NCI-H345 (cell line): ENCODE data around the gene GPR55.
"Not testable (repeated sequence)": the region's sequence is repeated elsewhere in the genome, so short reads cannot be mapped to it uniquely, and the experiment has no call there.

Experiments used
- DNase-seq: peaks from one replicate; lab custom pipeline; 2025; lab: John Stamatoyannopoulos, UW

The GPR55 gene

GRCh38 chr2:230950874-230951339, 25.9 kb upstream of the GPR55 start:
- DNase-seq = no peak

DNA sequence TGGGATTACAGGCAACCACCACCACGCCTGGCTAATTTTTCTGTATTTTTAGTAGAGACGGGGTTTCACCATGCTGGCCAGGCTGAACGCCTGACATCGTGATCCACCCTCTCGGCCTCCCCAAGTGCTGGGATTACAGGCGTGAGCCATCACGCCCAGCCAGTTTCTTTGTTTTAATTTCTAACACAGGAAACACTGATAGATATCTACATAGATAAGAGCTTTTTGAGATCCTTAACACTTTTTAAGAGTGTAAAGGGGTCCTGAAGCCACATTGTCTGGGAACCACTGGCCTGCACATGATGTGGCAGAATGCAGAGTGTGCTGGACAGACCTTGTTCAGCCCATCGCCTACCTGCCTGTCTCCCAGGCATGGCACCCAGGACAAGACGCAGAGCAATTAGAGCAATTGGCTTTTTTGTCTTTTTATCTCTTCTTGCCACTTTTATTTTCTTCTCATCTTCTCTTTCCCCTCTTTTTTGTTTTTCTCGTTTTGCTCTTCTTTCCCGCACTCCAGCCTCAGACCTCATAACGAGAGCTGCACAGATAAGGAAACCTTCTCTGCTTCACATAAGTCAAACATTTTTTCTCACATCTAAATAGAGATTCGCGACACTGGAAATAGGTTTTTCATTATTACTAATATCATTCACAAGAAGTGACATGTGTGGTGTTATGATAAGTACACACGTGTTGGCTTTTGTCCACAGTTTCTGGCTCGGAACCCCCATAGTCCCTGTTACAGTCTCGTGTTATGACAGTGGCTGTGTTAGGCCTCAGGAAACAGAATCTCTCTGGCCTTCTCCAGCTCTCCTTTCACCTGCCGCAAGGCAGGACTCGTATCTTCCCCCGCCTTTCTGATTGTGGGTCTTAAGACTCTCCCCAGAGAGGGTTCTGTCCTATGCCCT, 25.2 kb upstream of the GPR55 start:
- DNase-seq = no peak

DNA sequence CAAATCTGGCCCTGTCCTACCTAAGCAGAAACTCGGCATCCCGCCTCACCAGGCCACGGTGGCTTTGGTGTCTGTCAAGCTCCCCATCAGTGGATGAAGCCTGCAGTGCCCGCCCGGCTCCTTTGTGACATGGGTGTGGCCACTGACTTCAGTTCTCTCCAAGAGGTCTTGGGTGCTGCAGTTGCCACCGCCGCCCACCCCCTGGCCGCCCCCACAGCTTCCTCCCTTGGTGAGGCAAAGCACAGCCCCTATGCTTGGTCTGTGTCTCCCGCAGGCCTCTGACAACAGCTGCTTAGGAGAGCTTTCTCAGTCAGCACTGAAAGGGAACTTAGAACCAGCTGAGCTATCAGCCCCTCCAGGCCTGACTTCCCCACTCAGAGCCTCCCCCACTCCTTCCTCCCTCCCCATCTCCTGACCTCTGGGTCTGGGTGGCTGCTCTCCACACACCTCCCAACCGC, 22.9 kb upstream of the GPR55 start:
- no peak for DNase-seq

- no peak for DNase-seq
These were observed 22.2 kb upstream of the GPR55 start for GRCh38 chr2:230947235-230947576.

GRCh38 chr2:230946429-230947234, 21.6 kb upstream of the GPR55 start:
- DNase-seq = no peak

- no peak for DNase-seq
These were observed 19.8 kb upstream of the GPR55 start for GRCh38 chr2:230944757-230945372.

GRCh38 chr2:230944123-230944653, 19.1 kb upstream of the GPR55 start:
- DNase-seq = no peak

- DNase-seq = no peak
These were observed 18.2 kb upstream of the GPR55 start for GRCh38 chr2:230942920-230943896.

DNA sequence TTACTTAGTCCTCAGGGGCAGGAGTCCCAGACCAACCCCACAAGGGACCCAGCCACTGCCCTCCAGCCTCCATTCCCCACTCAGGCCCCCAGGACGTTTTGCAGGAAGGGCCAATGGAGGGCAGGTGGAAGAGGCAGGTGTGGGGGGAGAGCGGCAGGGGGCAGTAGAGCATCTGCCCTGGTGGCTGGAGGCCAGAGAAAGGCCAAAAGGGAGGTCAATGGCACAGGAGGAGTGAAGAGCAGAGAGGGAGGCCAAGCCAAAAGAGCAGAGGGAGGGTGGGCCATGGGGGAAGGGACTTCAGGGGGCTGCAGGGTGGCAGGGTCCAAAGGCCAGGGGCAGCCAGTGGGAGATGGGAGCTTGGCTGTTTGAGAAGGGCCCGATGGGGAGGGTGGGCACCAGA, 17.3 kb upstream of the GPR55 start:
- no peak for DNase-seq

DNA sequence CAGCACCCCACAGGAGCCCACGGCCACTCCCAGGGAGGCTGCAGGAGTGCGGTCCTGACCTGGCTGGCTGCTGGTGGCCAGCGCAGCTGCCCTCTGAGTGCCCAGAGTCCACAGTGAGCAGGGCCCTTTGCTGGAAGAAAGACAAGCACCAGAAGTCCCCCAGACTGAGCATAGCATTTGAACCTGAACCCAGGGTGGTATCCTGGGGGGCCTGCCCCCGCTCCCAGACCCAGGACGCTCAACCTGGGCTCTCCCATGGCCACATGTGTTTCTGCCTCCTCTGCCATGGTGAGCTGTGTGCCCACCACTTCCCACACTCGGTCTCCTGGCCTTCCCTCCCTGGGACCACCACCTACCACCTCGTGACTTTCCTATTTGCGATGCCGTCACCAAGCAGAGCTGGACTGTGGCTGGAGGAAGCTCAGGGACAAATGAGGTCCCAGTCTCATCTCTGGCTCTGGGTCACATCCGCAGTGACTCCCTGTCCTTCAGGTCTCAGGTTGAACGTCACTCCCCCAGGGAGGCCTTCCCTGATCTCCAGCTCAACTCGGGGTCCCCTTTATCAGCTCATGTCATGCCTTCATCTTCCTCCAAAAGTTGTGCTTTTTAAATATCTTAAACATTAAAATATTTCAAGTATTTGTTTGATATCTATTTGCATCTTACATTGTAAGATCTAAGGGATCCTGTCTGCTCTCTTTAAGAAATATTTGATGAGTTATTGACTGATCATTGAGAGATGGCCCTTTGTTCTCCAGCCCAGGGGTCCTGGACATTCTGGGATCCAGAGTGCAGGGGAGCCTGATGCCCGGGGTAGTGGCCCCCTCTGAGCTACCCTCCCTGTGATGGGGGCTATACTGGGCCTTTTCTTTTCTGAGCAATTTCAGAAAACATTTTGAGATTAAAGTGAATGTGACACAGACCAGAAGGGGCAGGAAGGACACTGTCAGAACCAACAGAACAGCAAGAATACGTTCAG, 16.4 kb upstream of the GPR55 start:
- DNase-seq = no peak

- no peak for DNase-seq
These were observed 15.4 kb upstream of the GPR55 start for GRCh38 chr2:230940471-230940815.

GRCh38 chr2:230939691-230940470, 14.8 kb upstream of the GPR55 start:
- DNase-seq = no peak

DNA sequence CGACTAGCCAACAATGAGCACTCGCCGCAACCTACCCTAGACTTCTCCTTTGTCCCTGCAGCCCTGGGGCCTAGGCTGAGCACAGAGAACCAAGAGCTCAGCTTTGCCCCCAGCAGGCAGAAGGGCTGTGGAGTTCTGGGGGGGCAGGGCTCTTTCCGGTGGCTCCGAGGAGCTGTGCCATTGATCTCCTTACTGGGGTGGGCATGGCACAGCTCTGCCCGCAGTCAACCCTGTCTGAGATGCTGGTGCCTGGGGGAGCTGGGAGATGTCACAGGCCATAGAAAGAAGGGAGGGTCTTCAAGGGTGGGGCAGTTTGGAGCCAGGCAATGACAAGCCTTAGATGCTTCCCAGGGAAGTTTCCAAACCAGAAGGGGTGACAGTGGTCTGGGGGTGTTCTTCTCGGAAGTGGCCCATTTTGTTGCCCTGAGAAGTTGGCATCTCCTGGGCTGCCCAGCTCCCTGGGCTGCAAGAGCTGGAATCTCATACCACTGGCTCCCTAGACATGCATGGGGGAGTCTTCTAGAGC, 14.1 kb upstream of the GPR55 start:
- no peak for DNase-seq

DNA sequence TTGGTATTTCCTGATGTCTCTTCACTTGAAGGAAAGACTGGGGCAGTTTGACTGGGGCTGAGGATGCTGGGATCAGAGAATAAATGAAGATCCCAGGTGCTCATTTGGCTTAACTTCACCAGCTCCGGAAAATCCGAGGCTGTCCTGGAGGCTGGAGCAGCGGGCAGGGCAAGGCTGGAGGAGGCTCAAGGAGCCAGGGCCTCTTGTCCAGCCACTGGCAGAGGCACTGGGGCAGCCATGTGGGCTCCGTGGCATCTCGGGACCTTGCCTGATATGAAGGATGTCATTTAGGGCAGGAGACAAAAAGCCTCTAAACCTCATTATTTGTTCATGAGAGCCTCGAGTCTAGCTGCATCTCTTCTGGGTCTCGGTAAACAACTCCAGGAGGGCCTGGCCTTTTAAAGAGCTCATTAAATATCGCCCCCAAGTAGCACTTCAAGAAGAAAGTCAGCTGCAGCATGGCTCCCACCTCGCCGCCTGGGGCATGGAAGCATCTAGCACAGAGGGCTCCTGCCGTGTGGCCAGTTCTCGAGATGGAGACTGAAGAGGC, 13.5 kb upstream of the GPR55 start:
- no peak for DNase-seq

DNA sequence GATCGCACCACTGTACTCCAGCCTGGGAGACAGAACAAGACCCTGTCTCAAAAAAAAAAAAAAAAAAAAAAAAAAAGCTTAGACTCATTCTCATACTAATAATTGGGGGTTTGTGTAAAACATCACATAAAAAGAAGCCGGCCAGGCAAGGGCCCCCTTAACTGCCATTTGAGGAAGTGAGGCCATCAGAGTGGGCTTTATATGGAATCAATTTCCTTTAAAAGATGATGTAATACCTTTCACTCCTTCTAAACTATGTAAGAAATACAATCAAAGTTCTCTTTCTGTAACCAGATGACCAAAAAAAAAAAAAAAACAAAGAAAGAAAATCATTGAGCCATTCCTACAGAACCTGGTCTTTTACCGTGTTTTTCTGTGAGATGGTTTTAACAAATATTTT, 13.1 kb upstream of the GPR55 start:
- no peak for DNase-seq

GRCh38 chr2:230937362-230937761, 12.3 kb upstream of the GPR55 start:
- DNase-seq = no peak

- not testable (repeated sequence) for DNase-seq
These were observed 11.2 kb upstream of the GPR55 start for GRCh38 chr2:230936243-230936642.

DNA sequence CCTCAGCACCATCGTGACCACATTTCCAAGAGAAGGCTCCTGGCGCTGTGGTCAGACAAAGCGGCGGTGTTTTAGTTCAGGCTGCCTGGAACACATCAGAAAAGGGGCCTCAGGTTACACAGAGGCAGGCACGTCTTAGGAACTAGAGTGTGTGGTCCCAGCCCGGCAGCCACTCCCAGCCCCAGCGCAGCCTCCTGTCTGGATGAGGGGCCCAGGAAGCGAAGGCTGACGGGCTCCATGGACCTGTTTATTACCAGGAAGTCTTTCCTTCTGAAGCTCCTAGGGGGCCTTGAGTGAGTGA, 10.0 kb upstream of the GPR55 start:
- DNase-seq = no peak
